Tibial nerve (tissue), 3 donors: Measurements from ENCODE around the gene XKR8.

ENCODE experiments used
- POLR2A ChIP-seq, 2 donors: fragments of 450-650 bp; IDR thresholded peaks; one replicate each; pipeline ENCODE4 v1.6.1; 2017; ENCODE audit warnings: antibody characterized with exemption in 2 of 2, mild to moderate bottlenecking in 2 of 2, moderate library complexity in 2 of 2
- TF ChIP-seq, protein P1 (sequence below), 5 experiments: fragments of 200-600 bp in 3 of 5; fragments of 450-650 bp in 2 of 5; sonication (generic) in 3 of 5; IDR thresholded peaks; one replicate each; pipeline ENCODE4 v1.5.1; 2016 to 2019; ENCODE audit warnings: antibody characterized with exemption in 5 of 5, mild to moderate bottlenecking in 3 of 5, moderate library complexity in 2 of 5

- TF ChIP-seq, protein P1, sequence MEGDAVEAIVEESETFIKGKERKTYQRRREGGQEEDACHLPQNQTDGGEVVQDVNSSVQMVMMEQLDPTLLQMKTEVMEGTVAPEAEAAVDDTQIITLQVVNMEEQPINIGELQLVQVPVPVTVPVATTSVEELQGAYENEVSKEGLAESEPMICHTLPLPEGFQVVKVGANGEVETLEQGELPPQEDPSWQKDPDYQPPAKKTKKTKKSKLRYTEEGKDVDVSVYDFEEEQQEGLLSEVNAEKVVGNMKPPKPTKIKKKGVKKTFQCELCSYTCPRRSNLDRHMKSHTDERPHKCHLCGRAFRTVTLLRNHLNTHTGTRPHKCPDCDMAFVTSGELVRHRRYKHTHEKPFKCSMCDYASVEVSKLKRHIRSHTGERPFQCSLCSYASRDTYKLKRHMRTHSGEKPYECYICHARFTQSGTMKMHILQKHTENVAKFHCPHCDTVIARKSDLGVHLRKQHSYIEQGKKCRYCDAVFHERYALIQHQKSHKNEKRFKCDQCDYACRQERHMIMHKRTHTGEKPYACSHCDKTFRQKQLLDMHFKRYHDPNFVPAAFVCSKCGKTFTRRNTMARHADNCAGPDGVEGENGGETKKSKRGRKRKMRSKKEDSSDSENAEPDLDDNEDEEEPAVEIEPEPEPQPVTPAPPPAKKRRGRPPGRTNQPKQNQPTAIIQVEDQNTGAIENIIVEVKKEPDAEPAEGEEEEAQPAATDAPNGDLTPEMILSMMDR (IDR thresholded peaks at IDR 0.05): no peak
- TF ChIP-seq POLR2A (IDR thresholded peaks at IDR 0.05): no peak
Measured at GRCh38 chr1:27966402-27967105, 6.8 kb downstream of the XKR8 start.
